C4-2B (cell line): ENCODE measurements around the gene ARHGAP5.

Experiments
- ZFX ChIP-seq: fragments of 450-650 bp; IDR thresholded peaks from 2 replicates; pipeline ENCODE4 v1.6.1; 2017
- TF ChIP-seq, protein P1 (sequence below): fragments of 450-650 bp; conservative IDR thresholded peaks from 2 replicates; pipeline ENCODE4 v1.5.1; 2017; ENCODE audit warnings: mild to moderate bottlenecking

- TF ChIP-seq, protein P1, sequence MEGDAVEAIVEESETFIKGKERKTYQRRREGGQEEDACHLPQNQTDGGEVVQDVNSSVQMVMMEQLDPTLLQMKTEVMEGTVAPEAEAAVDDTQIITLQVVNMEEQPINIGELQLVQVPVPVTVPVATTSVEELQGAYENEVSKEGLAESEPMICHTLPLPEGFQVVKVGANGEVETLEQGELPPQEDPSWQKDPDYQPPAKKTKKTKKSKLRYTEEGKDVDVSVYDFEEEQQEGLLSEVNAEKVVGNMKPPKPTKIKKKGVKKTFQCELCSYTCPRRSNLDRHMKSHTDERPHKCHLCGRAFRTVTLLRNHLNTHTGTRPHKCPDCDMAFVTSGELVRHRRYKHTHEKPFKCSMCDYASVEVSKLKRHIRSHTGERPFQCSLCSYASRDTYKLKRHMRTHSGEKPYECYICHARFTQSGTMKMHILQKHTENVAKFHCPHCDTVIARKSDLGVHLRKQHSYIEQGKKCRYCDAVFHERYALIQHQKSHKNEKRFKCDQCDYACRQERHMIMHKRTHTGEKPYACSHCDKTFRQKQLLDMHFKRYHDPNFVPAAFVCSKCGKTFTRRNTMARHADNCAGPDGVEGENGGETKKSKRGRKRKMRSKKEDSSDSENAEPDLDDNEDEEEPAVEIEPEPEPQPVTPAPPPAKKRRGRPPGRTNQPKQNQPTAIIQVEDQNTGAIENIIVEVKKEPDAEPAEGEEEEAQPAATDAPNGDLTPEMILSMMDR: no peak
- no peak for TF ChIP-seq ZFX
These were observed 113.6 kb downstream of the ARHGAP5 start for GRCh38 chr14:32190673-32191072.
